ENCODE data around the gene RNF213.

Gene RNF213

DNA sequence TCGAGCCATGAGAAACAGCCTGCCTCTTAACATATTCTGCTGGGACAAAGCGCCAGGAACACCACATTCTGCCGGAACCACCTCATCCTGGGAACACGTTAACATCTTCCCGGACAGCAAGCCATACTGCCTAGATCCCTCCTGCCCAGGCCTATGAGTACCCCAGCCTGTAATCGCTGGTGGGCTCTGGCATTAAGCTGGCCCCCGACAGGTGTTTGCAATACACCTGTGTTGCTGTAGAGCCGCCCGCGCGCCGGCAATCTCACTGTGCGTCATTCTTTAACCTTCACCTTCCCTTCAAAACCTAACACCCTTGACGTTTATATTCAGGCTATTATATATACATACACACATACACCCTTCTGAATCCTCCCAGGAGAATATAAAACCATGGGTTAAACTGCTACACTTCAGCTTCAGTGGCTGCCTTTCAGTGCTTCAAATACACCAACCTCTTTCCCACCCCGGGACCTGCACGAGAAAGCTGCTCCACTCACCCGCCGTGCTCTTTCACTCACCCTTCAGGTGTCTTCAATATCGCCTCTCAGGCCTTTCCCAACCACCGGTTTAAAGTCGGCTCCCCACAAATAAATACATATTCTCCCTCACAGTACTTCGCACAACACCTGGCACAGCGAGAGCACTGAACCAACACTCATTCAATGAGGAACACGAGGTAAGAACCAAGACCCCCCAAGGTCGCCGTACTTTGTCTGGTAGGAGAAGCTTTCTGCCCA lies 153.3 kb downstream of the RNF213 start:
- no peak for TF ChIP-seq POLR2A (IDR thresholded peaks at IDR 0.05; ENCODE audit: low read depth, low read length)
- FAIRE-seq (no peak), DNase-seq (ENCODE audit: insufficient read length, low spot score) (no peak)

DNA sequence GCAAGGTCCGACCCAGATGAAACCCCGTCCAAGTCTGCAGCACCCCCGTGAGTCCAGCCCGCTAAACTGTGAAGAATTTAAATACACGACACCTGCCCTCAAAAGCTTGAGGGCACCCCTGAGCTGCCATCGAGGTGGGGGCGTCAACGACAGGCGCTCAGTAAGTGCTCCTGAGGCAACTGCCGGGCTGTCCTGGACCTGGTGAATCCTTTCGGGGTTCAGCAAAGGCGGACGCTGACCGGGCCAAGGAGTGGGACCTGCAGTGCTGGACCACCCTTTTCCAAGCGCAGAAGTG lies 153.8 kb downstream of the RNF213 start:
- DNase-seq (ENCODE audit: insufficient read length, low spot score) (no peak), FAIRE-seq (no peak)
- no peak for TF ChIP-seq POLR2A (IDR thresholded peaks at IDR 0.05; ENCODE audit: low read depth, low read length)

DNA sequence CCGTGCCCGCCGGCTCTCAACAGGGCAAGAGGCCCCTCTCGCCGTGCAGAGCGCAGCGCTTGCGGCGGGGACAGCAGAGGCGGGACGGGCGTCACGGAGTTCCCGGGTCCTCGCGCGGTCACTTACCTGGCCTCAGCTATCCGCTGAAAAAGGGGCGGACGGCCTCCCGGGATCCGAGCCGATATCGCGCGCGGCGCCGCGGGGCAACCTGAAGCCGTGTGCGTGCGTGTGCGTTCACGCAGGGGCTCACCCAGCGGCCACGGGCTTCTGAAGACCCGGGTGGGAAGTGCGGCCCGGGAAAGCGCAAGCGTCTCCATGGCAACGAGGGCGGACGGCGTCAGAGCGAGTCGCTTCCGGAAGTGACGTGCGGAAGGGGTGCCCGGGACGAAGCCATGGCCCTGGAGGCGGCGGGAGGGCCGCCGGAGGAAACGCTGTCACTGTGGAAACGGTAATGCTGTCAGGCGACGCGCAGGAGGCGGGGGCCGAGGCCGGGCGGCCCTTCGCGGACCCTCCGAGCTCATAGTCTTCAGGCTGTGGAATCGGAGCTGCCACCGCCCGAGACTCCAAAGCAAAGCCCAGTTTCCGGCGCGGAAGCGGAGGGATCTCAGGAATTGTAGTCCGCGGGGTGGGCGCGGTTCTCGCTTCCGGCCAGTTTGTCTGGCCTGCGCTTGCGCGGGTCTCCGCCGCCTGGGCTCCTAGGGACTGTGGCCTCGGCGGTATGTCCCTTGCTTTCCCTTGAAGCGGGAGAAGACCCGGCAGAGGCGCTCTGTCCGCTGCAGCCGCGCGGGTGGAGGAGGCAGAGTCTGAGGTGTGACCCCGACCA lies 154.4 kb downstream of the RNF213 start, which contains the start of gene ENDOV:
Gene ENDOV (plus strand): TSS at position 365 of the 823 bp plus-strand sequence. CDS start 28 bp downstream, at position 393.
- peak; percentile 74 for TF ChIP-seq POLR2A (IDR thresholded peaks at IDR 0.05; ENCODE audit: low read depth, low read length)
- peak; percentile 99 for DNase-seq (ENCODE audit: insufficient read length, low spot score)
- no peak for FAIRE-seq

DNA sequence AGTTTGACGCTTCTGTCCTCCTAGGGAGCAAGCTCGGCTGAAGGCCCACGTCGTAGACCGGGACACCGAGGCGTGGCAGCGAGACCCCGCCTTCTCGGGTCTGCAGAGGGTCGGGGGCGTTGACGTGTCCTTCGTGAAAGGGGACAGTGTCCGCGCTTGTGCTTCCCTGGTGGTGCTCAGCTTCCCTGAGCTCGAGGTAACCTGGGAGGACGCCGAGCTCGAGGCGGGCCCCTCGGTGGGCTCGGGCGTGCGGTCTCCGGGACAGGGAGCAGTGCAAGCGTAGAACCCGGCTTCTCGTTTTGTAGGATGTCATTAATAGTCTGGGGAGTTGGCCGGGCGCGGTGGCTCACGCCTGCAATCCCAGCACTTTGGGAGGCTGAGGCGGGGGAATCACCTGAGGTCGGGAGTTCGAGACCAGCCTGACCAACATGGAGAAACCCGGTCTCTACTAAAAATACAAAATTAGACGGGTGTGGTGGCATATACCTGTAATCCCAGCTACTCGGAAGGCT lies 155.0 kb downstream of the RNF213 start:
- DNase-seq (ENCODE audit: insufficient read length, low spot score), result no peak
- no peak for TF ChIP-seq POLR2A (IDR thresholded peaks at IDR 0.05; ENCODE audit: low read depth, low read length)
- no peak for FAIRE-seq

DNA sequence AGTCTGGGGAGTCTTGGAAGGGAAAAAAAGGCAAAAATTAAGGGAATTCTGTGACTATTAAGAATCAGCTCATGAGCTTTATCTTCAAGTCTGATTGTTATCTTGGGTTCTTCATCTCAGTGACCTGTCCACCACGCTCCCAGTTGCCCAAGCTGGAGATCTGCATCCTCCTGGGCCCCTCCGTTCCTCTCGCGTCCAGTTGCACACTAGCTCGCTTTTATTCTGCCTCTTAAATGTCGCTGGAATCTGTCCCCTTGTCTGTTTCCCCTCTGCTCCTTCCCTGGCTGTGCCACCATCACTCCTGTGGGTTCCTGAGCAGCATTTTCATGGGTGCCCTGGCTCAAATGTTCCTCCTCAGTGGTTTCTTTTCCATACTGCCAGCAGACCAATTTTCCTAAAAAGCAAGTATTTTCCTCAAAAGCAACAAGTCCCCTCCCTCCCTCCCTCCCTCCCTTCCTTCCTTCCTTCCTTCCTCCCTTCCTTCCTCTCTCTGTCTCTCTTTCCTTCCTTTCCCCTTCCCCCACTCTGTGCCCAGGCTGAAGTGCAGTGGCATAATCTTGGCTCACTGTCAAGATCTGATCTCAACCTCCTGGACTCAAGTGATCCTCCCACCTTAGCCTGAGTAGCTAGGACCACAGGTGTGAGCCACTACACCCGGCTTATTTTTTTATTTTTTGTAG lies 155.7 kb downstream of the RNF213 start:
- DNase-seq (ENCODE audit: insufficient read length, low spot score), result no peak
- no peak for FAIRE-seq
- TF ChIP-seq POLR2A (IDR thresholded peaks at IDR 0.05; ENCODE audit: low read depth, low read length), result no peak

DNA sequence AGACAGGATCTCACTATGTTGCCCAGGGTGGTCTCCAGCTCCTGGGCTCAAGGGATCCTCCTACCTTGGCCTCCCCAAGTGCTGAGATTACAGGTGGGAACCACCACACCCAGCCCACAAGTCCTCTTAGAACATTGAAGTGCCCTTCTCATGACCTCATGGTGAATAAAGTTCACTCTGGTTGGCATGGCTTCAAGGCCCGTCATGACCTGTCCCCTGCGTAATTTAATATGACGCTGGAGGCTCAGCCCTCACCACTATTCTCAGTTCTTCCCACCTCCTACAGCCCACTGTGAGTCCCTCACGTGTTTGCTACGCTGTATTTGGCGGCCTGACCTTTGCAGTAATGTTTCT lies 156.3 kb downstream of the RNF213 start:
- TF ChIP-seq POLR2A (IDR thresholded peaks at IDR 0.05; ENCODE audit: low read depth, low read length), result no peak
- FAIRE-seq (no peak), DNase-seq (ENCODE audit: insufficient read length, low spot score) (no peak)

DNA sequence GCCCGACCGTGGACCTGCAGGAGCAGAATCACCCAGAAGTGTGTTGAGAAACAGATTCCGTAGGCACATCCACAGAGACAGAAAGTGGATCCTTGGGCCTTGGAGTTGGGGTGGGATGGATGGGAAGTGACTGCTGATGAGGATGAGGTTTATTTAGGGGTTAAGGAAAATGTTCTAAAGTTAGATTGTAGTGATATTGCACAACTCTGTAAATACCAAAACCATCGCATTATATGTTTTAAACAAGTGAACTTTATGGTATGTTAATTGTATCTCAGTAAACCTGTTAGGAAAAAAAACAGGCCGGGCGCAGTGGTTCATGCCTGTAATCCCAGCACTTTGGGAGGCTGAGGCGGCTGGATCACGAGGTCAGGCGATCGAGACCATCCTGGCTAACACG lies 157.9 kb downstream of the RNF213 start:
- DNase-seq (ENCODE audit: insufficient read length, low spot score), result no peak
- no peak for FAIRE-seq
- TF ChIP-seq POLR2A (IDR thresholded peaks at IDR 0.05; ENCODE audit: low read depth, low read length), result no peak

GRCh38 chr17:80419255-80419654 lies 158.6 kb downstream of the RNF213 start:
- FAIRE-seq (no peak), DNase-seq (ENCODE audit: insufficient read length, low spot score) (no peak)
- TF ChIP-seq POLR2A (IDR thresholded peaks at IDR 0.05; ENCODE audit: low read depth, low read length), result no peak

DNA sequence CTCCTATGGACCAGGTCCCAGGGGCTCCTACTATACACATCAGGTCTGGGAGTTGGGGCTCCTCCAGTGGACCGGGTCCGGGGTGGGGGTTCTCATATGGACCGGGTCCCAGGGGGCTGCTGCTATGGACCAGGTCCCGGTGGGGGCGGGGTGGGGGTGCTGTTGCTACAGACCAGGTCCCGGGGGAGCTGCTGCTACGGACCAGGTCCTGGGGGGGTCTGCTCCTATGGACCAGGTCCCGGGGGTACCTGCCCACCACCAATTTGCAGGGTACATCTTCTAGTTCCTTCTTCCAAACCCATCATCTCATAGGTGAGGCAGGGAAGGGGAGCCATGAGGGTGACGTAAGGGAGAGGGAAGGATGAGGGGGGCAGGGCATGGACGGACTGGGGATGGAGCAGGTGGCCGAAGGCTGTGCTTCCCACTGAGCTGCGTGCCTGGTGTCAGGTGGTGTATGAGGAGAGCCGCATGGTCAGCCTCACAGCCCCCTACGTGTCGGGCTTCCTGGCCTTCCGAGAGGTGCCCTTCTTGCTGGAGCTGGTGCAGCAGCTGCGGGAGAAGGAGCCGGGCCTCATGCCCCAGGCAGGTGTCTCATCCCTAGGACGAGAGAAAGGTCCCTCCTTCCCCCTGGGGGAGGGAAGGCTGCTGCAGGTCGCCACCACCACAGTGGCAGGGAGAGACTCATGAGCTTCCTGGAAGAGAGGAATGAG lies 160.9 kb downstream of the RNF213 start:
- FAIRE-seq (no peak), DNase-seq (ENCODE audit: insufficient read length, low spot score) (no peak)
- no peak for TF ChIP-seq POLR2A (IDR thresholded peaks at IDR 0.05; ENCODE audit: low read depth, low read length)

DNA sequence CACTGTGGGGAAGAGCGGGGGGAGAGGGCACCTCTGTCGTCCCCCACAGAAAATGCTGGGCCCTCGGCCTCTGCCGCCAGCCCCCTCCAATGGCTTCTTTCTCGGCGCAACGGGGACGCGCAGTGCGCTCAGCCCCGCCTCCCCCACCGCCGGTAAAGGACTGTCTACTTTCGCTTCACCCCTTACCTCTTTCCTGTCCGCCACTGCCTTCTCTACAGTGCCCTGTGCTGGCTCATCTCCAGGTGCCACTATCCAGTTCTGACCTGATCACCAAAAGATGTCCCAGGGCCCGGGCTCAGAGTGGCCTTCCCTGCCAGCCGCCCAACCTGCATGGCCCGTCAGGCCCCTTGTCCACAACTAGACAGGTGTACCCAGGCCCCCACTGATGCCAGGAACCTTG lies 161.6 kb downstream of the RNF213 start:
- FAIRE-seq (no peak), DNase-seq (ENCODE audit: insufficient read length, low spot score) (no peak)
- TF ChIP-seq POLR2A (IDR thresholded peaks at IDR 0.05; ENCODE audit: low read depth, low read length), result no peak

DNA sequence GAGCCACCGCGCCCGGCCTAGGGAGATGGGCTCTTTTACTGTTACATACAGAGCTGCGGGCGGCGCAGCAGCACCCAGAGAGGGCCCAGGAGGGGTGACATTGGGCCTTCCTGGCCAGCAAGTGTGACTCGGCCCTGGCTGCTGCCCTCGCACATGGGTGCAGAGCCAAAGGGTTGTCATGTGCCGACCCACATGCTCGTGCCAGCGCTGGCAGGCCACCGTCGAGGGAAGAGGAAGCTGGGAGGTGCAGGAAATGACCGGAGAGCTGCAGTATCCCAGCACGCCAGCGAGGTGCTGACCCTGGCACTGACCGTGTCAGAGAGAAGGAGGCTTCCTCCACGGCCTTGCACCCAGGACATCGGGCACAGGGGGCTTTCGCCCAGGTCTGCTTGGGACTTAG lies 162.3 kb downstream of the RNF213 start:
- FAIRE-seq (no peak), DNase-seq (ENCODE audit: insufficient read length, low spot score) (no peak)
- TF ChIP-seq POLR2A (IDR thresholded peaks at IDR 0.05; ENCODE audit: low read depth, low read length), result no peak

DNA sequence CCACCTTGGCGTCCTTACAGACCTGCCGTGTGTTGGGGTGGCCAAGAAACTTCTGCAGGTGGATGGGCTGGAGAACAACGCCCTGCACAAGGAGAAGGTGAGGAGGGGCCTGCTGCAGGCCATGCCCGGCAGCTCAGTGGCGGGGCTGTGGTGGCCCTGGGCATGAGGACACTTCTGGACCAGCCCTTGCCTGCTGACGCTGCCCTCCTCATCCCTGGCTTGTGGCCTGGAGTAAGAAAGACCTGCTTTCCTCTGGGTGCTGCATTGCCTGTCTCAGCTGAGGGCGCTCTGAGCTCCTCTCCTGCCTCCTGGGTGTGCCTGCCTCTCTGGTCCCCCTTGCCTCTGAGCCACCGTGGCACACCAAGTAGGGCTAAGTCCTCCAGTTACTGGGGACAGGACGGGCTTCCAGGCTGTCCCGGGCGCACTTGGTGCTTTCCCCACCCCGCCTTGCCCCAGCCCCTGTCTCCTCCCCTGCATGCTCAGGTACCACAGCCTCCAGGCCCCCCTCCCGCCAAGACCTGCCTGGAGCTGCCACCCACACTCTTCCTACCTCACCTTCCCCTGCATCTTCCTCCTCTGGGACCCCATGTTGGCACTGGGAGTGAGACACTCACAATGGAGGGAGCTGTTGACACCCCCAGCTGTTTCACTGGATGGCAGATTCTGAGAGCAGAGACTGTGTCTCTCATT lies 163.0 kb downstream of the RNF213 start:
- DNase-seq (ENCODE audit: insufficient read length, low spot score) (no peak), FAIRE-seq (no peak)
- TF ChIP-seq POLR2A (IDR thresholded peaks at IDR 0.05; ENCODE audit: low read depth, low read length), result 0 out of 2 replicates have a peak, but pooled peaks have one; percentile 3

- DNase-seq (ENCODE audit: insufficient read length, low spot score) (no peak), FAIRE-seq (no peak)
- TF ChIP-seq POLR2A (IDR thresholded peaks at IDR 0.05; ENCODE audit: low read depth, low read length), result no peak
Measured at GRCh38 chr17:80424261-80424660, 163.6 kb downstream of the RNF213 start.
